ENCODE results near the gene SLC29A1.

Gene SLC29A1

DNA sequence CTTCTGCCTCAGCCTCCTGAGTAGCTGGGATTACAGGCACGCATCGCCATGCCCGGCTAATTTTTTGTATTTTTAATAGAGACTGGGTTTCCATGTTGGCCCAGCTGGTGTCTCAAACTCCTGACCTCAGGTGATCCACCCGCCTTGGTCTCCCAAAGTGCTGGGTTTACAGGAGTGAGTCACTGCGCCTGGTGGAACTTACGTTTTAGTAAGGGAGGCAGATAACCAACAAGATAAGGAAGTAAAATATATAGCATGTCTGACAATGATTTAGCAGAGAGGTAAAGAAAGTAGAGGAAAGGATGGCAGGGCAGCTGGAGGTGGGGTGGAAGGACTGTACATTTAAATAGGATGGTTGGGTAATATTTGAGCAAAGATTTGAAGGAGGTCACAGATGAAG is 19.4 kb upstream of the SLC29A1 start:
- H3K27ac ChIP-seq (ENCODE audit: low read depth, low read length): no peak overlapping the region
- no peaks in the 10 kb centered on the region for H3K27me3 ChIP-seq (ENCODE audit: low read length)
- no peak overlapping the region for H3K4me2 ChIP-seq (ENCODE audit: low read depth, low read length, poor library complexity, severe bottlenecking)
- H3K9ac ChIP-seq (ENCODE audit: low read length): no peak overlapping the region
- no peaks in the 10 kb centered on the region for H4K20me1 ChIP-seq (ENCODE audit: low read depth, low read length)
- H3K4me3 ChIP-seq (ENCODE audit: insufficient read depth, low read length, poor library complexity, severe bottlenecking): no peak overlapping the region
- H3F3A ChIP-seq (ENCODE audit: insufficient read depth): no peaks in the 10 kb centered on the region
- no peaks in the 10 kb centered on the region for H3K9me2 ChIP-seq (replicated peaks; ENCODE audit: insufficient read depth, low read length)
- TF ChIP-seq EZH2phosphoT487 (conservative IDR thresholded peaks at IDR 0.05; ENCODE audit: low read length): no peak
- no peak for TF ChIP-seq CTCF (IDR thresholded peaks at IDR 0.05; ENCODE audit: insufficient read depth, low read length, poor library complexity, severe bottlenecking)
- H3K79me2 ChIP-seq (ENCODE audit: insufficient read depth, low read length): no peaks in the 10 kb centered on the region
- H3K9me3 ChIP-seq (ENCODE audit: insufficient read depth, low read length): no peaks in the 10 kb centered on the region
- H2AFZ ChIP-seq (ENCODE audit: low read depth, low read length, severe bottlenecking): no peak overlapping the region
- H3K36me3 ChIP-seq (ENCODE audit: low read length): no peaks in the 10 kb centered on the region

DNA sequence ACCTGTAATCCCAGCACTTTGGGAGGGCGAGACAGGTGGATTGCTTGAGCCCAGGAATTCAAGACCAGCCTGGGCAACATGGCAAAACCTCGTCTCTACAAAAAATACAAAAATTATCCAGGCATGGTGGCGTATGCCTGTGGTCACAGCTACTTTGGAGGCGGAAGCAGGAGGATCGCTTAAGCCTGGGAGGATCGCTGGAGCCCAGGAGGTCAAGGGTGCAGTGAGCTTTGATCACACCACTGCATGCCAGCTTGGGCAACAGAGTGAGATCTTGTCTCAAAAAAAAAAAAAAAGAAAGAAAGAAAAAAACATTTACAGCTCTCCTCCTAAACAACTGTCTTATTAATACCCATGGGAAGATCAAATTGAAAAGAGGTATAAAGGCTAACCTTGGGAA is 15.4 kb upstream of the SLC29A1 start:
- H3K27me3 ChIP-seq (ENCODE audit: low read length): no peaks in the 10 kb centered on the region
- H3K9me2 ChIP-seq (replicated peaks; ENCODE audit: insufficient read depth, low read length): no peaks in the 10 kb centered on the region
- no peaks in the 10 kb centered on the region for H3K9me3 ChIP-seq (ENCODE audit: insufficient read depth, low read length)
- H3K9ac ChIP-seq (ENCODE audit: low read length): no peak overlapping the region
- no peak overlapping the region for H3K4me2 ChIP-seq (ENCODE audit: low read depth, low read length, poor library complexity, severe bottlenecking)
- H3K36me3 ChIP-seq (ENCODE audit: low read length): no peaks in the 10 kb centered on the region
- H2AFZ ChIP-seq (ENCODE audit: low read depth, low read length, severe bottlenecking): no peak overlapping the region
- H3F3A ChIP-seq (ENCODE audit: insufficient read depth): no peaks in the 10 kb centered on the region
- no peaks in the 10 kb centered on the region for H3K79me2 ChIP-seq (ENCODE audit: insufficient read depth, low read length)
- no peak for TF ChIP-seq EZH2phosphoT487 (conservative IDR thresholded peaks at IDR 0.05; ENCODE audit: low read length)
- TF ChIP-seq CTCF (IDR thresholded peaks at IDR 0.05; ENCODE audit: insufficient read depth, low read length, poor library complexity, severe bottlenecking): no peak
- no peak overlapping the region for H3K27ac ChIP-seq (ENCODE audit: low read depth, low read length)
- H3K4me3 ChIP-seq (ENCODE audit: insufficient read depth, low read length, poor library complexity, severe bottlenecking): no peak overlapping the region
- no peaks in the 10 kb centered on the region for H4K20me1 ChIP-seq (ENCODE audit: low read depth, low read length)

- no peak for TF ChIP-seq EZH2phosphoT487 (conservative IDR thresholded peaks at IDR 0.05; ENCODE audit: low read length)
- H3K4me3 ChIP-seq (ENCODE audit: insufficient read depth, low read length, poor library complexity, severe bottlenecking): no peak overlapping the region
- H3K27me3 ChIP-seq (ENCODE audit: low read length): no peaks in the 10 kb centered on the region
- H4K20me1 ChIP-seq (ENCODE audit: low read depth, low read length): no peaks in the 10 kb centered on the region
- no peaks in the 10 kb centered on the region for H3F3A ChIP-seq (ENCODE audit: insufficient read depth)
- H3K36me3 ChIP-seq (ENCODE audit: low read length): no peaks in the 10 kb centered on the region
- H3K4me2 ChIP-seq (ENCODE audit: low read depth, low read length, poor library complexity, severe bottlenecking): no peak overlapping the region
- H3K27ac ChIP-seq (ENCODE audit: low read depth, low read length): no peak overlapping the region
- H3K9ac ChIP-seq (ENCODE audit: low read length): no peak overlapping the region
- no peak overlapping the region for H2AFZ ChIP-seq (ENCODE audit: low read depth, low read length, severe bottlenecking)
- no peaks in the 10 kb centered on the region for H3K79me2 ChIP-seq (ENCODE audit: insufficient read depth, low read length)
- no peaks in the 10 kb centered on the region for H3K9me2 ChIP-seq (replicated peaks; ENCODE audit: insufficient read depth, low read length)
- H3K9me3 ChIP-seq (ENCODE audit: insufficient read depth, low read length): no peaks in the 10 kb centered on the region
Observed at GRCh38 chr6:44211284-44211683, 12.1 kb upstream of the SLC29A1 start.

GRCh38 chr6:44214307-44214706 is 9.1 kb upstream of the SLC29A1 start:
- H3K4me2 ChIP-seq (ENCODE audit: low read depth, low read length, poor library complexity, severe bottlenecking): no peak overlapping the region
- H3K27me3 ChIP-seq (ENCODE audit: low read length): no peaks in the 10 kb centered on the region
- TF ChIP-seq CTCF (IDR thresholded peaks at IDR 0.05; ENCODE audit: insufficient read depth, low read length, poor library complexity, severe bottlenecking): no peak
- TF ChIP-seq EZH2phosphoT487 (conservative IDR thresholded peaks at IDR 0.05; ENCODE audit: low read length): no peak
- H3K9ac ChIP-seq (ENCODE audit: low read length): no peak overlapping the region
- no peaks in the 10 kb centered on the region for H3K79me2 ChIP-seq (ENCODE audit: insufficient read depth, low read length)
- H3K36me3 ChIP-seq (ENCODE audit: low read length): no peaks in the 10 kb centered on the region
- H3F3A ChIP-seq (ENCODE audit: insufficient read depth): 0 out of 2 replicates have a peak, but pooled peaks cover 3% of the 10 kb centered on the region
- no peak overlapping the region for H2AFZ ChIP-seq (ENCODE audit: low read depth, low read length, severe bottlenecking)
- no peaks in the 10 kb centered on the region for H3K9me2 ChIP-seq (replicated peaks; ENCODE audit: insufficient read depth, low read length)
- H3K9me3 ChIP-seq (ENCODE audit: insufficient read depth, low read length): no peaks in the 10 kb centered on the region
- no peak overlapping the region for H3K27ac ChIP-seq (ENCODE audit: low read depth, low read length)
- no peaks in the 10 kb centered on the region for H4K20me1 ChIP-seq (ENCODE audit: low read depth, low read length)
- H3K4me3 ChIP-seq (ENCODE audit: insufficient read depth, low read length, poor library complexity, severe bottlenecking): no peak overlapping the region
